Mesendoderm (in vitro differentiated cells): ENCODE measurements around the gene RPS2.

ENCODE experiments used
- DNase-seq: peaks from one replicate; pipeline ENCODE4 v3.0.0; 2013
- H2AK5ac ChIP-seq: 2 replicates; pipeline ENCODE4 v1.6.1; 2013; ENCODE audit warnings: low read length, inconsistent platforms
- H2BK120ac ChIP-seq: 2 replicates; pipeline ENCODE4 v1.6.1; 2013; ENCODE audit warnings: low read depth, mild to moderate bottlenecking, low read length, moderate library complexity, mixed read lengths
- H2BK15ac ChIP-seq: replicated peaks from 2 replicates; pipeline ENCODE4 v1.6.1; 2013; ENCODE audit warnings: low read depth, mild to moderate bottlenecking, moderate library complexity
- H2BK5ac ChIP-seq: 2 replicates; pipeline ENCODE4 v1.6.1; 2013; ENCODE audit warnings: low read length, inconsistent platforms
- H3K18ac ChIP-seq: 2 replicates; pipeline ENCODE4 v1.6.1; 2013; ENCODE audit warnings: mild to moderate bottlenecking, low read length, mixed read lengths
- H3K23ac ChIP-seq: one replicate; pipeline ENCODE4 v1.6.1; 2013; ENCODE audit warnings: low read length
- H3K27ac ChIP-seq: 2 replicates; pipeline ENCODE4 v1.5.1; 2013; ENCODE audit warnings: low read depth, mild to moderate bottlenecking, inconsistent platforms, low read length, moderate library complexity
- H3K27me3 ChIP-seq: 2 replicates; pipeline ENCODE4 v1.6.1; 2013; ENCODE audit warnings: low read length, control low read depth, mild to moderate bottlenecking, inconsistent platforms; ENCODE audit not compliant: insufficient read depth, poor library complexity
- H3K36me3 ChIP-seq: 2 replicates; pipeline ENCODE4 v1.6.1; 2013; ENCODE audit warnings: low read length, inconsistent platforms; ENCODE audit not compliant: control insufficient read depth, insufficient read depth
- H3K4ac ChIP-seq: one replicate; pipeline ENCODE4 v1.6.1; 2013; ENCODE audit warnings: low read depth, mild to moderate bottlenecking, low read length, moderate library complexity
- H3K4me1 ChIP-seq: 2 replicates; pipeline ENCODE4 v1.6.1; 2013; ENCODE audit warnings: low read depth, low read length, inconsistent platforms; ENCODE audit not compliant: control insufficient read depth
- H3K4me2 ChIP-seq: 2 replicates; pipeline ENCODE4 v1.6.1; 2013; ENCODE audit warnings: low read length
- H3K4me3 ChIP-seq: 2 replicates; pipeline ENCODE4 v1.5.1; 2013; ENCODE audit warnings: mild to moderate bottlenecking, low read length
- H3K56ac ChIP-seq: one replicate; pipeline ENCODE4 v1.6.1; 2013; ENCODE audit warnings: low read length
- H3K79me1 ChIP-seq: 2 replicates; pipeline ENCODE4 v1.6.1; 2013; ENCODE audit warnings: low read length, inconsistent platforms
- H3K79me2 ChIP-seq: 2 replicates; pipeline ENCODE4 v1.6.1; 2013; ENCODE audit warnings: mild to moderate bottlenecking, low read length; ENCODE audit not compliant: control insufficient read depth, insufficient read depth
- H3K9ac ChIP-seq: 2 replicates; pipeline ENCODE4 v1.6.1; 2013; ENCODE audit warnings: low read length, inconsistent platforms
- H4K5ac ChIP-seq: one replicate; pipeline ENCODE4 v1.6.1; 2013; ENCODE audit warnings: low read length
- H4K8ac ChIP-seq: one replicate; pipeline ENCODE4 v1.6.1; 2013; ENCODE audit warnings: low read depth, mild to moderate bottlenecking, control low read depth, low read length, moderate library complexity
- WGBS: extraction: QIAGEN DNeasy Blood & Tissue Kit; methylation state at CpG from one replicate; pipeline ENCODE4 v1.1.7; 2013; ENCODE audit warnings: low lambda C conversion rate, missing lambda C conversion rate; ENCODE audit not compliant: insufficient coverage; ENCODE audit errors: extremely low coverage; 5-methylcytosine and 5-hydroxymethylcytosine counted together

The RPS2 gene

DNA sequence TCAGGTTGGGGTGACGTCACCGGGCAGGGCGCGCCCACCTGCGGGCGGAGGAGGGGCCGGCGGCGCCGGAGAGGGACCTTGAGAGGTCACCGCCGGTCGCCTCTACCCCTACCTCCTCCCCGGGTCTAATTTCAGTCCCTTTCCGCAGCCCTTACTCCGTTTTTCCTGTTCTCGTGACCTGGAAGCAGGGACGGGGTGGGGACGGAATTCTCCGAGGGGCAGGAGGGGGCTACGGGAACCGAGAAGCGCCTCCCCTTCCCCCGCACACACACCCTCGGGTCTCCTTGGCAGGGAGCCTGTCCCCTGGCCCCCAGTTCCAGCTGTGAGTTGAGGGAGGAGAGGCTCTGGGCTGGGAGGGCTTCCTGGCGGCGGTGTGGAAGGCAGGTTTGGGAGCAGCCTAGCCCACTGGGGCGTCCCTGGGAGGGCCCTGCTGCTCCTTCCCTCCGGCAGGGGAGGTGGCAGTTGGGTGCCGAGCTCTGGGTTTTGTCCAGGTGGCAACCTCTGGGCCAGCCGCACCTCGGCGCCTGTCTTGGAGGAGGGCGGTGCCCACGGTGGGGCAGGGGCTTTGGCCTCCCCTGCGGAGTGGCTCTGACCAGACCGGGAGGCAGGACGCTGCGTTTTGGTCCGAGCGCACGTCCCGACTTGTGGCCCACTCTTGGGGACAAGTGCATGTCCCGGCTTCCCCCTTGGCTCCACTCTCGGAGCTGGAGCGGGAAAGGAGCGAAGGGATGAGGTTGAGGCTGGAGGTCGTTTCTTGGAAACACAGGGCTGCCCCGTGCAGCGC is 25.9 kb upstream of the RPS2 start:
- no peaks in the 10 kb centered on the region for H3K4me1 ChIP-seq
- H2AK5ac ChIP-seq: no peak overlapping the region
- H4K8ac ChIP-seq: no peak overlapping the region
- no peak overlapping the region for H3K27ac ChIP-seq
- no peak overlapping the region for H3K23ac ChIP-seq
- H3K9ac ChIP-seq: peak overlapping the region; percentile 59
- H3K36me3 ChIP-seq: peaks cover 3% of the 10 kb centered on the region
- H2BK120ac ChIP-seq: no peak overlapping the region
- no peak overlapping the region for H3K4ac ChIP-seq
- no peak overlapping the region for H3K18ac ChIP-seq
- peak overlapping the region; percentile 34 for H3K4me3 ChIP-seq
- no CpG with 5 or more reads among the region's 50 CpGs for WGBS
- no peak overlapping the region for H2BK5ac ChIP-seq
- peak overlapping the region; percentile 81 for H3K4me2 ChIP-seq
- peaks cover 2% of the 10 kb centered on the region for H3K79me1 ChIP-seq
- no peak overlapping the region for H4K5ac ChIP-seq
- peak; percentile 75 for DNase-seq
- no peaks in the 10 kb centered on the region for H3K79me2 ChIP-seq
- H3K56ac ChIP-seq: peak overlapping the region; percentile 83
- H2BK15ac ChIP-seq: no peak overlapping the region
- H3K27me3 ChIP-seq: peaks cover 3% of the 10 kb centered on the region

DNA sequence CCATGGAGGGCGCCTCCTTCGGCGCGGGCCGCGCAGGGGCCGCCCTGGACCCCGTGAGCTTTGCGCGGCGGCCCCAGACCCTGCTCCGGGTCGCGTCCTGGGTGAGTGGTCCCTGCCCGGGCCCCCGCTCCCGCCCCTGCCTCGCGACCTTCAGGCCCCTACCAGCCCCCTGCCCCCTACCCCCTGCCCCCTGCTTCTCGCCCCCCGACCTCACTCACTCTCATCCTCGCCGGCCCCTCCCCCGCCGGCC is 25.4 kb upstream of the RPS2 start:
- Histone ChIP-seq H3K4me3 (no peak overlapping the region), H2BK120ac (no peak overlapping the region), H4K8ac (no peak overlapping the region), H3K56ac (peak overlapping the region; percentile 15), H3K36me3 (peaks cover 3% of the 10 kb centered on the region), H2BK5ac (no peak overlapping the region), H3K27ac (no peak overlapping the region), H3K79me1 (peaks cover 6% of the 10 kb centered on the region), H3K4ac (no peak overlapping the region), H3K4me1 (peaks cover 2% of the 10 kb centered on the region), H3K18ac (no peak overlapping the region), H2BK15ac (no peak overlapping the region), H3K9ac (peak overlapping the region; percentile 19), H3K79me2 (no peaks in the 10 kb centered on the region), H3K27me3 (peaks cover 3% of the 10 kb centered on the region), H3K23ac (no peak overlapping the region), H3K4me2 (peak overlapping the region; percentile 54), H4K5ac (no peak overlapping the region), H2AK5ac (no peak overlapping the region)
- DNase-seq: no peak
- WGBS: no CpG with 5 or more reads among the region's 25 CpGs

DNA sequence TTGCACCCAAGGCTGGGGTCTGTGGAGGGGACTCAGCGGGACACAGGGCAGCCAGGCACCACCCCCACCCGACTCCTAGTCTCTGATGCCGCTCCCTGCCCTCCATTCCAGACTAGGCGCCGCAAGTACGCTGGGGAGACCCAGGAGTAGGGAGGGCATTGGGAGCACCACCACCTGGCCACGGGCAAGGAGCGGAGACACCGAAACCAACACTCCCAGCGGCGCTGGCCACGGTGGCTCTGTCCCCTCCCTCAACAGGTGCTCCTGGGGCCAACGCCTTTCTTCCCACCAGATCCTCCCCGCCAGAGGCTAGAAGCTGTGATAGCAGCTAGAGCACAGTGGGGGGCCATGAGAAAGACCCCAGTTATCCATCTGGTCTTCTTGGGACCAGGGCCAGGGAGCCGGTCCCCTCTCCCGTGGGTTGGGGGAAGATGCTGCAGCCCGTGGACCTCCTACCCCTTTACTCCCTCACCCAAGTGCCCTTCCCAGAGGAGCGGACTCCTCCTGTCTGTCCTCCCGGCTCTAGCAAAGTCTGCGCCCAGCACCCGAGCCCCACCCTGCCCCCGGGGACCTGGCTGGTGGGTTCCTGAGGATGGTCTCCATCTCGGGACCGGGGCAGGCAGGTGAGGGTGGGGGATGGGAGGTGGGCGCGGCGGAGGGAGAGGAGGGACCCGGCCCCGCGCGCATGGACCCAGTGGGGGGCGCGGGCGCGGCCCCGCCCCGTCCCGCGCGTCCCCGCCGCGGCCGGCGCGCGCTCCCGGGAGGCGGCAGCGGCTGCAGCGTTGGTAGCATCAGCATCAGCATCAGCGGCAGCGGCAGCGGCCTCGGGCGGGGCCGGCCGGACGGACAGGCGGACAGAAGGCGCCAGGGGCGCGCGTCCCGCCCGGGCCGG is 24.8 kb upstream of the RPS2 start, which contains the start of gene SYNGR3:
TSS of gene SYNGR3 (plus strand) at position 762 of the 892 bp plus-strand sequence. CDS start 133 bp downstream, outside the sequence.
- peak within 1 kb of the TSS; percentile 34 for H3K4me3 ChIP-seq
- DNase-seq: peak; percentile 39

DNA sequence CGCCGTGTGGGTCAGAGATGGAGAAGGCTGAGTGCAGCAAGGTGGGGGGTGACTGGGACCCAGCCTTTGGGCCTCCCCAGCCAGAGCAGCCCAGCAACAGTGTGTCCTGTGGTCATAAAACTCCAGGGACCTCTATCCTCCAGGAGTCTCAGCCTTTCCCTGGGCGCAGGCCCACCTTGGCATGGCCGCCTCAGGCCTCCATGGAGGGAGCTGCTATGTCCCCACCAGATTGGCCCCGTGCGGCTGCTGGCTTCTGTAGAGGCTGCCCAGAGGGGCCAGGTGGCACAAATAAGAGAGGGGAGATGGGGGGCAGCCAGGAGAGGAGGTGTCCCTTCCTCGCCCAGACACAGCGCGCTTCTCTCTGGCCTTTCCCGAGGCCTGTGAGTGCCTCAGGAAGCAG is 22.6 kb upstream of the RPS2 start:
- no peak overlapping the region for H4K5ac ChIP-seq
- H2BK120ac ChIP-seq: no peak overlapping the region
- H4K8ac ChIP-seq: no peak overlapping the region
- peaks cover 2% of the 10 kb centered on the region for H3K79me2 ChIP-seq
- H3K9ac ChIP-seq: no peak overlapping the region
- peaks cover 10% of the 10 kb centered on the region for H3K79me1 ChIP-seq
- DNase-seq: no peak
- no peak overlapping the region for H3K4ac ChIP-seq
- no peak overlapping the region for H3K18ac ChIP-seq
- WGBS: no CpG with 5 or more reads among the region's 10 CpGs
- H3K23ac ChIP-seq: no peak overlapping the region
- H3K27ac ChIP-seq: no peak overlapping the region
- no peak overlapping the region for H2AK5ac ChIP-seq
- no peak overlapping the region for H3K4me3 ChIP-seq
- H3K36me3 ChIP-seq: peaks cover 3% of the 10 kb centered on the region
- H2BK5ac ChIP-seq: no peak overlapping the region
- no peak overlapping the region for H3K56ac ChIP-seq
- H3K4me1 ChIP-seq: peaks cover 5% of the 10 kb centered on the region
- H2BK15ac ChIP-seq: no peak overlapping the region
- H3K4me2 ChIP-seq: no peak overlapping the region
- H3K27me3 ChIP-seq: peaks cover 3% of the 10 kb centered on the region

More for the DNA sequence above, 24.8 kb upstream of the RPS2 start, which contains the start of gene SYNGR3:
- Histone ChIP-seq H4K5ac (no peak within 1 kb of the TSS), H2AK5ac (no peak within 1 kb of the TSS), H3K4me1 (peaks cover 2% of the 10 kb centered on the region), H3K18ac (no peak within 1 kb of the TSS), H3K4me2 (peak within 1 kb of the TSS; percentile 81), H3K36me3 (peaks cover 3% of the 10 kb centered on the region), H3K9ac (peak within 1 kb of the TSS; percentile 59), H4K8ac (no peak within 1 kb of the TSS), H3K79me2 (peaks cover 2% of the 10 kb centered on the region), H2BK15ac (no peak within 1 kb of the TSS), H3K79me1 (peaks cover 10% of the 10 kb centered on the region), H2BK120ac (no peak within 1 kb of the TSS), H3K27ac (no peak within 1 kb of the TSS), H3K27me3 (peaks cover 3% of the 10 kb centered on the region), H2BK5ac (no peak within 1 kb of the TSS), H3K56ac (peak within 1 kb of the TSS; percentile 83), H3K4ac (no peak within 1 kb of the TSS), H3K23ac (no peak within 1 kb of the TSS)
- no CpG with 5 or more reads among the region's 67 CpGs for WGBS

DNA sequence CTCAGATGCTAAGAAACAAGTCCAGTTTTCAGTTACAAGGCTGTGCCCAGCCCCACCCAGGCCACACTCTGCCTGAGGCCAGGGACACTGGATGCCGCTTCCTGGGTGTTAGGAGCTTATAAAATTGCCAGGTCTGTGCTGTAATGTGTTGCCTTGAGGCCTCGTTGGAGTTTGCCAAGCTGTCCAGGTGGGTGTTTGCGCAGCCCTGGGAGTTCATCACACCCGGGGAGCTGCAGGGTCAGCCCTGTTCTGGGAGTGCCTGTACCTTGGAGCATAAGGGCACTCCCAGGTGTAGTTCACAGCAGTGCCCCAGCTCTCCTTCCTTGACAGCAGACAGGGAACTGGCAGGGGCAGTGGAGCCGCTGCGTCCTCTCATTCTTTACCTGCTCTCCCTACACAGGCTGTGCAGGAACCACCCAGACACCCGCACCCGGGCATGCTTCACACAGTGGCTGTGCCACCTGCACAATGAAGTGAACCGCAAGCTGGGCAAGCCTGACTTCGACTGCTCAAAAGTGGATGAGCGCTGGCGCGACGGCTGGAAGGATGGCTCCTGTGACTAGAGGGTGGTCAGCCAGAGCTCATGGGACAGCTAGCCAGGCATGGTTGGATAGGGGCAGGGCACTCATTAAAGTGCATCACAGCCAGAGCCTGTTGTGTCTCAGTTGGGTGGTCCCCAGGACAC is 21.0 kb upstream of the RPS2 start:
- Histone ChIP-seq H3K27ac (no peak overlapping the region), H4K5ac (no peak overlapping the region), H2BK5ac (no peak overlapping the region), H3K23ac (no peak overlapping the region), H3K9ac (peak overlapping the region; percentile 91), H2BK120ac (no peak overlapping the region), H3K27me3 (peaks cover 8% of the 10 kb centered on the region), H3K36me3 (peaks cover 3% of the 10 kb centered on the region), H3K4me3 (no peak overlapping the region), H3K4ac (no peak overlapping the region), H2AK5ac (no peak overlapping the region), H3K4me2 (no peak overlapping the region), H3K4me1 (peaks cover 5% of the 10 kb centered on the region), H2BK15ac (no peak overlapping the region), H3K56ac (no peak overlapping the region), H3K79me1 (peaks cover 10% of the 10 kb centered on the region), H4K8ac (no peak overlapping the region), H3K79me2 (peaks cover 2% of the 10 kb centered on the region), H3K18ac (no peak overlapping the region)
- WGBS: no CpG with 5 or more reads among the region's 14 CpGs
- no peak for DNase-seq
